Endothelial cell of umbilical vein (primary cell): ENCODE data around the gene FAM149B1. TPM values are rescaled to one million over a fixed set of nuclear protein-coding genes. Genes with fewer than 3 reads are reported as not detected.

ENCODE experiments used
- BruUV-seq: library from RNA; stranded (reverse); fragments of 400-500 nt; replicated peaks from 2 replicates; lab custom pipeline; 2021; lab: Mats Ljungman, UMichigan
- CTCF ChIA-PET: fragments of 300-600, 350-600 bp; sonication (Branson Sonifier 250); formaldehyde crosslinking; loops from one replicate; lab custom pipeline; 2021; ENCODE audit warnings: antibody characterized with exemption, inconsistent platforms; lab: Charles Lee
- POLR2A ChIA-PET: fragments of 300-600, 350-600 bp; sonication (Branson Sonifier 250); formaldehyde crosslinking; loops from one replicate; lab custom pipeline; 2021; ENCODE audit warnings: antibody characterized with exemption, inconsistent platforms; lab: Charles Lee
- DNase-seq: peaks from one replicate; pipeline ENCODE4 v3.0.0-alpha.2; 2011; ENCODE audit warnings: low read depth, low spot score
- FAIRE-seq: peaks from 2 replicates; lab custom pipeline; 2011; peaks lifted over from hg19 to GRCh38; lab: Jason Lieb, UNC
- H2AFZ ChIP-seq: 2 replicates; pipeline ENCODE4 v1.6.0; 2012; ENCODE audit warnings: low read depth, low read length, control low read depth, inconsistent platforms
- H3K27ac ChIP-seq: 2 replicates; pipeline ENCODE4 v1.5.1; 2011; ENCODE audit warnings: low read depth, mild to moderate bottlenecking, control low read depth, low read length, moderate library complexity; ENCODE audit not compliant: insufficient read depth
- H3K27me3 ChIP-seq, 2 experiments: 2 replicates each; pipeline versions ENCODE4 v1.6.0 to v1.6.1; 2011; ENCODE audit warnings: low read length in 2 of 2, mixed read lengths in 1 of 2; ENCODE audit not compliant: control insufficient read depth in 2 of 2, insufficient read depth in 2 of 2
- H3K36me3 ChIP-seq, 2 experiments: 2 replicates in 1 of 2; 3 replicates in 1 of 2; pipeline ENCODE4 v1.5.1; 2011; ENCODE audit warnings: low read length in 2 of 2, mild to moderate bottlenecking in 1 of 2, moderate library complexity in 1 of 2; ENCODE audit not compliant: control insufficient read depth in 2 of 2, insufficient read depth in 2 of 2; ENCODE audit errors: extremely low read depth in 1 of 2
- H3K4me1 ChIP-seq: 3 replicates; pipeline ENCODE4 v1.5.1; 2011; ENCODE audit warnings: mild to moderate bottlenecking, low read length; ENCODE audit not compliant: control insufficient read depth, insufficient read depth; ENCODE audit errors: extremely low read depth
- H3K4me2 ChIP-seq: 2 replicates; pipeline ENCODE4 v1.6.1; 2011; ENCODE audit warnings: low read length, control low read depth, mixed read lengths; ENCODE audit not compliant: insufficient read depth
- H3K4me3 ChIP-seq, 3 experiments: fragments of 200-600 bp in 1 of 3; sonication (generic), shearing (Covaris generic) in 1 of 3; replicated peaks in 1 of 3; 2 replicates each; pipeline ENCODE4 v1.5.1; 2011 to 2016; ENCODE audit warnings: control low read depth in 3 of 3, low read length in 3 of 3, mild to moderate bottlenecking in 2 of 3, inconsistent platforms in 1 of 3, low read depth in 1 of 3, moderate library complexity in 1 of 3; ENCODE audit not compliant: insufficient read depth in 1 of 3
- H3K79me2 ChIP-seq: 2 replicates; pipeline ENCODE4 v1.6.0; 2012; ENCODE audit warnings: low read length, inconsistent platforms; ENCODE audit not compliant: control insufficient read depth, insufficient read depth
- H3K9ac ChIP-seq: replicated peaks from 2 replicates; pipeline ENCODE3; 2011; ENCODE audit warnings: low read length, control low read depth; ENCODE audit not compliant: insufficient read depth; ENCODE audit errors: extremely low read depth
- H3K9me1 ChIP-seq: replicated peaks from 3 replicates; pipeline ENCODE4 v1.6.0; 2011; ENCODE audit warnings: mild to moderate bottlenecking, low read length; ENCODE audit not compliant: control insufficient read depth, insufficient read depth; ENCODE audit errors: extremely low read depth
- H3K9me3 ChIP-seq: replicated peaks from 2 replicates; pipeline ENCODE4 v1.5.1; 2012; ENCODE audit warnings: low read length, inconsistent platforms; ENCODE audit not compliant: control insufficient read depth, insufficient read depth
- H4K20me1 ChIP-seq: replicated peaks from 2 replicates; pipeline ENCODE3; 2011; ENCODE audit warnings: mild to moderate bottlenecking, low read length; ENCODE audit not compliant: control insufficient read depth, insufficient read depth; ENCODE audit errors: extremely low read depth
- CTCF ChIP-seq, 2 donors: IDR thresholded peaks; 1 replicate in 1 of 2; 2 replicates in 1 of 2; pipeline ENCODE4 v1.5.1; 2011; ENCODE audit warnings: low read length in 2 of 2, mild to moderate bottlenecking in 2 of 2, moderate library complexity in 2 of 2, control low read depth in 1 of 2, inconsistent platforms in 1 of 2, low read depth in 1 of 2; ENCODE audit not compliant: insufficient read depth in 1 of 2; ENCODE audit errors: extremely low read depth in 1 of 2
- GATA2 ChIP-seq: IDR thresholded peaks from 2 replicates; pipeline ENCODE4 v1.7.0; 2011; ENCODE audit warnings: low read depth, mild to moderate bottlenecking, moderate library complexity, mixed read lengths, low read length; ENCODE audit not compliant: insufficient read length, insufficient read depth
- dilution Hi-C: fragments of 300-500 bp; cut with MboI; formaldehyde crosslinking; loops from one replicate; pipeline ENCODE4 v1.15.0; 2019; ENCODE audit warnings: low sequenced_read_pairs; ENCODE audit not compliant: extremely low pct_ligation_motif_present
- intact Hi-C: fragments of 100-400 bp; cut with micrococcal nuclease; formaldehyde crosslinking; loops from one replicate; pipeline ENCODE4 v1.10.0; 2022
- polyA plus RNA-seq, 4 experiments: library from polyadenylated mRNA; depleted of rRNA in 3 of 4; stranded (reverse) in 3 of 4; unstranded in 1 of 4; fragments of >200 nt; gene quantifications; 2 replicates each; pipeline versions ENCODE4 v1.2.1 to v1.2.3, GENCODE V29; 2011 to 2012; ENCODE audit warnings: missing spikeins in 1 of 4
- total RNA-seq: library from RNA; stranded (reverse); gene quantifications from 2 replicates; pipeline ENCODE4 v1.2.3, GENCODE V29; 2021

Gene FAM149B1
- total and polyA plus RNA-seq, 2 donors (not counting 3 experiments of a cell fraction or from before 2014, with no cell fraction given): 19.5 to 26.7 TPM

GRCh38 chr10:73159038-73159648 is 8.8 kb upstream of the FAM149B1 start:
- no peak overlapping the region for H2AFZ ChIP-seq
- intact Hi-C loops: loop anchor here (1.0 to 5.0 kb wide), 2 partner anchors 63 to 797 kb away; partner anchors contain the start of gene P4HA1

More at GRCh38 chr10:73159038-73159648, 8.8 kb upstream of the FAM149B1 start:
- H3K9ac ChIP-seq: no peak overlapping the region
- TF ChIP-seq CTCF (IDR thresholded peaks at IDR 0.05; ENCODE audit: extremely low read depth in 1 of 2, insufficient read depth in 1 of 2, low read depth in 1 of 2, low read length in 2 of 2) (peak; percentile 59 to 60), GATA2 (no peak)
- H3K27me3 ChIP-seq: no peaks in the 10 kb centered on the region
- peak; percentile 65 for DNase-seq
- H3K9me3 ChIP-seq: no peaks in the 10 kb centered on the region
- dilution Hi-C loops: no loop called here
- H3K4me2 ChIP-seq: no peak overlapping the region
- H4K20me1 ChIP-seq: peaks cover 7% of the 10 kb centered on the region
- H3K9me1 ChIP-seq: no peaks in the 10 kb centered on the region
- H3K79me2 ChIP-seq: peaks cover 38% of the 10 kb centered on the region
- ChIA-PET CTCF (interaction anchor here (0.9 to 4.6 kb wide), 10 partner anchors 9 to 325 kb away, joined by 3 to 17 read pairs (median 5); partner anchors contain the start of genes ECD, FAM149B1, NUDT13 and P4HA1), POLR2A (no interaction called here)
- no peak overlapping the region for H3K4me3 ChIP-seq
- no peak overlapping the region for H3K27ac ChIP-seq
- FAIRE-seq: peak; percentile 81
- H3K36me3 ChIP-seq: peaks cover 8 to 14% of the 10 kb centered on the region in 2 experiments
- BruUV-seq: no TSS peak
- H3K4me1 ChIP-seq: no peaks in the 10 kb centered on the region
